HG02798 (cell line): Measurements from ENCODE around the gene RNF169.
"Not testable (repeated sequence)": the region's sequence is repeated elsewhere in the genome, so short reads cannot be mapped to it uniquely, and the experiment has no call there.

Experiments used
- ATAC-seq: cut with Tn5 transposase; IDR thresholded peaks from one replicate; pipeline ENCODE4 v1.9.1; 2021; ENCODE audit warnings: mild to moderate bottlenecking; ENCODE audit not compliant: unreplicated experiment, poor library complexity

Gene RNF169

DNA sequence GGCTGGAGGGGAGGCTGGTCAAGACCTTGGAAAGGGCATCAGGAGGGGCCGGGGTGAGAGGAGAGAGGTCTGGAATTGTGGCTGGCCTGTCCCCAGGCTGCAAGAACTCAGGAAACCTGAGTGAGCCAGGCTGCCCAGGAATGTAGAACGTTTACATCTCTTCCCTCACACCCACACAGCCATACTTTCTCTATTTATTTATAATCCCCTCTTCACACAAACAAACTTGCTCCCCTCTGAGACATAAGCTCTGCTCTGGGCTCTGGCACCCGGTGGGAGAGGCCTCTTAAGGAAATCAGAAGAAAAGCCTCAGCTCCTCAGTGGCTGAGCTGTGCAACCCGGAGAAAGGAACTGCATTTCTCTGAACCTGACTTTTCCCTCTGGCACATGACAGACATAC, 22.9 kb upstream of the RNF169 start:
- ATAC-seq = no peak

DNA sequence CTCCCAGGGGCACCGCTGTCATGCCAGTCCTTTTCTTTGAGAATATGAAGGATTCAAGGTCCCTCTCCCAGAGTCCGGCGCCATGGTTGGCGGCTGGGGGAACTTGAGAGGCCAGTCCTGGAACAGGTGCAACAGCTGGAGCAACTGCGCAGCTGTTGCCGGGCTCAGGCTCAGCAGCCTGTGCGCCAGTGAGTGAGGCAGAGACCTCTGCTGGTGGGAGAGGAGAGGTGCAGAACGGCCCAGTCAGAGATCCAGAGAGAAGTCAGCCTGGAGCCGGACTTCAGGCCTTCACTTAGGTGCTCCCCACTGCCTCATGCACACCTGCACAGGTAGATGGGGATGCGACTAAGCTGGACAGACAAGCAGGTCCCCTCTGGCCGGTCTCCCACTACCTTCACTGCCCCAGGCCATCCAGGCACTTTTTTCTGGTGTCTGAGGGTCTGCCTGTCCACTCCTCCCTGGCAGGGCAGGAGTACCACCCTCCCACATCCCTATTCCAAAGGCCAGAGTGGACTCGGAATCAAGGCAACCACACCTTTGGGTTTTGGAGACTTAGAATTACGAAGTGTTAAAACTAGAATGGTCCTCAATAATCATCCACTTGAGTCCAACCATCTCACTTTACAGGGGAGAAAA, 22.0 kb upstream of the RNF169 start:
- ATAC-seq = peak; percentile 95

DNA sequence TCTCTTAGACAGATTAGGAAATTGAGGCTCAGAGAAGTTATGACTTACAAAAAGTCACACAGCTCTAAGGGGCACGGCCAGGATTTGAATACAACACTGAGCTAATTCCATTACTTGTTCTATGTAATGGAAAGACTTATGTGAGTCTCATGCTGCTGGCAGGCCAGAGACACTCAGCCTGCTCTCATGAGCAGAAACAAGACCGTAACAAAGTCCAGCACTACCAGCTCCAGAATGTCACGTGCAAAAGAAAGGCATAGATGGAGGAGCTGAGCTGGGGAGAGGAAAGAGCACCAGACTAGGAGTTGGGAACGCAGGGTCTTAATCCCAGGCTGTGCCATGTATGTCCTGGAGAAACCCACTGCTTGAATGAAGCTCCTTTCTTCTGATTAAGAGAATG, 19.3 kb upstream of the RNF169 start:
- ATAC-seq = no peak

DNA sequence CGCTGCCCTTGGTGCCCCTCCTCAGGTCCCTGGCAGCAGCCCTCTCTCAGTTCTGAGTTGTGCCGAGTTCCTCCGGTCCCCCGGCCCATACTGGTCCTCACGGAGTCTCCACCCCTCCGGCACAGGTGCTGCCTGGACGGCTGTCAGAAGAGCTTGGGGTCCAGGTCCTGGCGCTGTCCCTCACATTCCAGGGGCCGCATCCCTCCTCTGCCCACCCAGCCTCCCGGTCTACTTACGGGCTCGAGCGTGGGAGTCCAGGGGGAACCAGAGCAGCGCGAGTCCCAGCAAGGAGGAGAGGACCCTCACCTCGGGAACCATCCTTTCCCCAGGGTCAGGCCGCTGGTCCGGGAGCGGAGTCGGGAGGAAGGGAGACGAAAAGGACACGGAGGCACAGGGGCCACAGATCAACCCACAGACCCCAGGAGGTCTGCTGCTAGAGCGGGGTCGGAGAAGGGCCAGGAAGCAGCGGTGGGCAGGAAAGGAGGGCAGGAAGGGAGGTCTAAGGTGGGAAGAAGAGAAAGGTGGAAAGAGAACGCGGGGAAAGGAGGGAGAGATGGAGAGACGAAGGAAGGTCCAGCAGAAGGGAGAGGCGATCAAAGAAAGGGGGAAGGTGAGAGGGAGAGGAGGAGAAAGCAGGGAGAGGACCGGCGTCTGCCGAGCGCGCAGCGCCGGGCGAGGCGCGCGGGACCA, 17.9 kb upstream of the RNF169 start:
- ATAC-seq = no peak

DNA sequence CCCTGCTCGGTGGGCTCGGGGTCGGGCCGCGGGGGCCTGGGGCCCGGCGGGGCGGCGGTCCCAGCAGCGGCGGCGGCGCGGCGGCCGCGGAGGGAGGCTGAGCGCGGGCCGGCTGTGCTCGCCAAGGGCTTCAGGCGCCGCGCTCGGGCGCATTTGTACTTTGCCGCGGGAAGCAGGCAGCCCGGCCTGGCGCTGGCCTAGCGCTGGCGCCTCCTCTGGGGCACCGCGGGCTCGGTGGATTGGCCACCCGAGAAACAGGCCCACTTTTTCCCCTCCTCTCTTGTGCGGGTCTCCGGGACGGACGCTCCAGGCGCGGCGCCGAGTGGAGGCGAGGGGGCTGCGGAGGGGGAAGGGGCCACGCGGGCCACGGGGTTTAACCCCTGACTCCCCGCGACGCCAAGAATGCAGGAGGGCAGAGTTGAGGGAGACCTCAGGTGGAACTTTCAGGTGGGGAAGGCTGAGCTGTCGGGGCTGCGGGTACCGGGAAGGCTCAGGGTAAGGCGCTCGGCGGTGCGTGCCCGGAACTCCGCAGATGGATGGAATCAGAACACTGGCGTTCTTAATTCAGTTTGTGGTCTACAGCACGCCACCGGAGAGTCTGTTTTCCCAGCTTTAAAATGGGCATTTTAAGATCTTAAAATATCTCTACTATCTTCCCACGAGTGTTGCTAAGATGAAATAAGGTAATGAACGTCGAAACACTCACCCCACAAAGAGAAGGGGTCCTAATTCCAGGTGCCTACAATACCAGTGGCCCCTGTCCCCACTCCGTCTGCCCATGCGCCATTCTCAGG, 17.2 kb upstream of the RNF169 start, which contains the start of gene CHRDL2:
Gene CHRDL2 (minus strand): TSS at position 126 of the 794 bp plus-strand sequence. CDS start 538 bp downstream, outside the sequence.
- ATAC-seq = no peak

GRCh38 chr11:74734559-74734925, 14.1 kb upstream of the RNF169 start:
- ATAC-seq = no peak

- no peak for ATAC-seq
Observed at GRCh38 chr11:74735365-74735928, 13.2 kb upstream of the RNF169 start.

DNA sequence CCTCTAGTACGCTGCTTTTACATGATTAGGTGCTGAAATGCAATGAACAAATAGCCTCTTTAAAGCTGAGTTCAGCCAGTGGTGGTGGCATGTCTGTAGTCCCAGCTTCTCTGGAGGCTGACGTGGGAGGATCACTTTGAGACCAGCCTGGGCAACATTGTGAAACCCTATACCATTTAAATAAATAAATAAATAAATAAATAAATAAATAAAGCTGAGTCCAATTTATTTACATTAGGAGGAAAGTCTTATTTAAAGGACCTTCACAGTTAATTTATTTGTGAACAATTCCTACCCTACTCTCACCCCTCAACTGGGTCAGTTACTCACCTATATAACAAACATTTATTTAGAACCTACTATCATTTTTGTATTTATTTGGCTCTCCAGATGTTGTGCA, 12.6 kb upstream of the RNF169 start:
- no peak for ATAC-seq

GRCh38 chr11:74739546-74740270, 8.9 kb upstream of the RNF169 start:
- ATAC-seq = peak; percentile 58

GRCh38 chr11:74742070-74742469, 6.6 kb upstream of the RNF169 start:
- no peak for ATAC-seq

GRCh38 chr11:74743640-74744039, 5.0 kb upstream of the RNF169 start:
- no peak for ATAC-seq

GRCh38 chr11:74744277-74744676, 4.4 kb upstream of the RNF169 start:
- ATAC-seq = no peak

DNA sequence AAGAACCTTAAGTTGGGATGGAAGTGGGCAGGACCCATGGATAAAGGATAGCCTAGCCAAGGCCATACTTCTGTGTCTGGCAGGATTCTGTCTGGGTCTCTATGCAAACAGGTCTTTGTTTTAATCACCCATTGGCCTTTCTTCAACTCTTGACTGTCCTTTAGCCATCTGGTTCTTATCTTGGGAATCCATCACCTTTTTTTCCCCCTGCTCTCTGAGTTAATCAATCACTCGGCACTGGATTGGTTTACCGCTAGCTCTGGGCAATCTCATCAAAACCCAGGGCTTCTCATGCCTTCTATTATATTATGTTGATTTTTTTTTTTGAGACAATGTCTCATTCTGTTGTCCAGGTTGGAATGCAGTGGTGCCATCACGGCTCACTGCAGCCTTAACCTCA, 1.8 kb upstream of the RNF169 start:
- ATAC-seq = no peak

DNA sequence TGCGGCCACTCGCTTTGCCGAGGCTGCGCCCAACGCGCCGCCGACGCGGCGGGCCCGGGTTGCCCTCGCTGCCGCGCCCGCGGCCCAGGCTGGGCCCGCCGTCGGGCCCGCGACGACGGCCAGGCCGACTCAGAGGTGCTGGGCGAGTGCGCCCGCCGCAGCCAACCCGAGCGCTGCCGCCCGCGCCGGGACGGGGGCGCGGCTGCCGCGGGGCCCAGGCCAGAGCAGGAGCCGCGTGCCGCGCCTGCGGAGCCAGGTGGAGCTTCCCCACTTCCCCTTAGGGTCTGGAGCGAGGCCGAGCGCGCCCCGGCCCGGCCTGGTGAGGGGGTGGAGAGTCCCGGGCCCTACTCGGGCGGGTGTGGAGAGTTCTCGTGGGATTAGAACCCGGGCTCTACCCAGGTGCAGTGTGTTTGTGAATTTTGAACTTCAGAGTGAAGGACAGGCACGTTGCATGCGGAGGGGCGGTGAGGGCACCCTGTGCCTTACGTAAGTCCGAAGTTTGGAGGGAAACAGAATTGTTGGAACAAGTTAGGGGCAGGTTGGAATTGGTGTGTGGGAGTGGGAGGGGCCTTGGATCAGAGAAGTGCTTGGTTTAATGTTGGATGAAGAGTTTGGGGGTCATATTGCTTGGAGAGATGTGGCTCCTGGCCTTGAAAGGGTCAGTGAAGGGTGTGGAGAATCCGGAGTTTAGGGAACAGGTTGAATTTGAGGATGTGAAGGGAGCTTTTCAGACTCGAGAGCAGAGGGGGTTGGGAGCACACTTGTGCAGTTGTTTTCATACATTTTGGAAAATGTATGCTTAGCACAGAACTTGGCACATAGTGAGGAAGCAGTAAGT, 697 bp downstream of the RNF169 start:
- peak; percentile 63 for ATAC-seq

DNA sequence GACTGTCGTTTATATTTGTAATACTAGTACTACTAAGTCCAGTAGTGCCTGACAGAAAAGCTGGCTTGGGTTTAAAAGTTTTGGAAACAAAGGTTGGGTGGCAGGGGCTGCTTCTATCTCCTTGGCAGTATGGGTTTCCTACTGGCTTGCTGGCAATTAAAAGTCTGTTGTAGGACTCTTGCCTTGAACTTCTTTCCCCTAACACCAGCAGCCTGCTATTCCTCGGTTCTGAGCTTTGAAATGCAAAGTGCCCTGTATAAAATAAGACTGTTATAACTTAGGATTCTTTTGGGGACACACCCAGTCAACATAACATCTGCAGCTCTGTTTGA, 1.3 kb downstream of the RNF169 start:
- ATAC-seq = no peak

DNA sequence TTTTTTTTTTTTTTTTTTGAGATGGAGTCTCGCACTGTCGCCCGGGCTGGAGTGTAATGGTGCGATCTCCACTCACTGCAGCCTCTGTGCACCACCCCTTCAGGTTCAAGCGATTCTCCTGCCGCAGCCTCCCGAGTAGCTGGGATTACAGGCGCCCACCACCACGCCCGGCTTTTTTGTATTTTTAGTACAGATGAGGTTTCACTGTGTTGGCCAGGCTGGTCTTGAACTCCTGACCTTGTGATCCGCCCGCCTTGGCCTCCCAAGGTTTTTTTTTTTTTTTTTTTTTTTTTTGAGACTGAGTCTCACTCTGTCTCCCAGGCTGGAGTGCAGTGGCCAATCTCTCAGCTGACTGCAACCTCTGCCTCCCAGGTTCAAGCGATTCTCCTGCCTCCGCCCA, 1.9 kb downstream of the RNF169 start:
- not testable (repeated sequence) for ATAC-seq

GRCh38 chr11:74751303-74751702, 2.7 kb downstream of the RNF169 start:
- ATAC-seq = no peak

- ATAC-seq = no peak
Observed at GRCh38 chr11:74754507-74755252, 6.0 kb downstream of the RNF169 start.

DNA sequence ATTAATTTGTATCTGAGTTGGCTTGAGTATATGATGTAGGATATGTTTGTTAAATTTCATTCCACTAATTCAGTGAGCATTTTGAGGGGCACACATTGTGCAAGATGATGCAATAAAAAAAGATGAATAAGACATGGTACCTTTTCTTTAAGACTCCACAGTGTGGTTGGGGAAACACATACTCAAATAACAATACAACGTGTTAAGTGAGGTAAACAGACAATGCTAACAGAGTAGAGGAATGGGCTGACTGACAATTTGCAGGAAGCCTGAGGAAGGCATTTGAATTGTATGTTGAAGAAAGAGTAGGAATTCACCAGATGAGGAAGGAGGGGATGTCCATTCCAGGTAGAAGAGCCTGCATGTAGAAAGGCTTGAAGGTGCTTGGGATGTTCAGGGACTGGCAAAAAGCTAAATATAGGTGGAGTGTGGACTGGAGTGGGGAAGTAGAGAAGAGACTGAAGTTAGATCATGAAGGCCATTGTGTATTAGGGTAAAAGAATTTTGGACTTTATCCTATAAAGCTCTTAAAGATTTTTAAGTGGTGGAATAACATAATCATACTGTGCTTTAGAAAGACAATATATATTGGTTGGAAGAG, 6.8 kb downstream of the RNF169 start:
- ATAC-seq = no peak
